Measurements from ENCODE around the gene LIPE.

DNA sequence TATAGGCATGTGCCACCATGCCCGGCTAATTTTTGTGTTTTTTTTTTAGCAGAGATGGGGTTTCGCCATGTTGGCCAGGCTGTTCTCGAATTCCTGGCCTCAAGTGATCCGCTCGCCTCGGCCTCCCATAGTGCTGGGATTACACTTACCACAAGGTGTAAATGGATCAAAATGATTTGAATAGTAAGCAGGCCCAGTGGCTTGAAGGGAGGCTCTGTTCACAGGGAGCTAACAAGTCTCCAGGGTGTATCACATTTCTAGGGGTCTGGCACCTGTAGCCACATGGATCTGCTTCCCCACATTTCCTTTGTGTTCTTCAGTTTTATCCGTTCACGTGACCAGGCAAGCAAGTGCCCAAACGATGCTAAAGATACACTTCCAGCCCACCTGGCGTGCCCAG is 23.6 kb downstream of the LIPE start:
- TF ChIP-seq, protein P1, sequence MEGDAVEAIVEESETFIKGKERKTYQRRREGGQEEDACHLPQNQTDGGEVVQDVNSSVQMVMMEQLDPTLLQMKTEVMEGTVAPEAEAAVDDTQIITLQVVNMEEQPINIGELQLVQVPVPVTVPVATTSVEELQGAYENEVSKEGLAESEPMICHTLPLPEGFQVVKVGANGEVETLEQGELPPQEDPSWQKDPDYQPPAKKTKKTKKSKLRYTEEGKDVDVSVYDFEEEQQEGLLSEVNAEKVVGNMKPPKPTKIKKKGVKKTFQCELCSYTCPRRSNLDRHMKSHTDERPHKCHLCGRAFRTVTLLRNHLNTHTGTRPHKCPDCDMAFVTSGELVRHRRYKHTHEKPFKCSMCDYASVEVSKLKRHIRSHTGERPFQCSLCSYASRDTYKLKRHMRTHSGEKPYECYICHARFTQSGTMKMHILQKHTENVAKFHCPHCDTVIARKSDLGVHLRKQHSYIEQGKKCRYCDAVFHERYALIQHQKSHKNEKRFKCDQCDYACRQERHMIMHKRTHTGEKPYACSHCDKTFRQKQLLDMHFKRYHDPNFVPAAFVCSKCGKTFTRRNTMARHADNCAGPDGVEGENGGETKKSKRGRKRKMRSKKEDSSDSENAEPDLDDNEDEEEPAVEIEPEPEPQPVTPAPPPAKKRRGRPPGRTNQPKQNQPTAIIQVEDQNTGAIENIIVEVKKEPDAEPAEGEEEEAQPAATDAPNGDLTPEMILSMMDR (IDR thresholded peaks at IDR 0.05) = no peak
- TF ChIP-seq ZFX (IDR thresholded peaks at IDR 0.05; ENCODE audit: borderline replicate concordance) = no peak
